HG03469 (cell line): ENCODE data around the gene LTO1.

ENCODE experiments used
- ATAC-seq: cut with Tn5 transposase; IDR thresholded peaks from one replicate; pipeline ENCODE4 v1.9.1; 2021; ENCODE audit warnings: mild to moderate bottlenecking, moderate library complexity, moderate number of reproducible peaks; ENCODE audit not compliant: unreplicated experiment

Gene LTO1

GRCh38 chr11:69647390-69647748, 27.8 kb downstream of the LTO1 start:
- no peak for ATAC-seq

- no peak for ATAC-seq
Observed at GRCh38 chr11:69646493-69647389, 28.4 kb downstream of the LTO1 start.

GRCh38 chr11:69645801-69646492, 29.2 kb downstream of the LTO1 start:
- no peak for ATAC-seq

- no peak for ATAC-seq
Observed at GRCh38 chr11:69644962-69645675, 30.0 kb downstream of the LTO1 start.

GRCh38 chr11:69644071-69644961, 30.8 kb downstream of the LTO1 start:
- ATAC-seq: no peak

- no peak for ATAC-seq
Observed at GRCh38 chr11:69643646-69644045, 31.5 kb downstream of the LTO1 start.

GRCh38 chr11:69642913-69643632, 32.1 kb downstream of the LTO1 start:
- ATAC-seq: no peak

GRCh38 chr11:69642549-69642912, 32.6 kb downstream of the LTO1 start:
- ATAC-seq: no peak

GRCh38 chr11:69641681-69642548, 33.2 kb downstream of the LTO1 start:
- ATAC-seq: no peak

- no peak for ATAC-seq
Observed at GRCh38 chr11:69640995-69641581, 34.1 kb downstream of the LTO1 start, which contains the start of gene CCND1. Gene CCND1 (plus strand): TSS chr11:69641156. CDS start chr11:69641314, 158 bp downstream.

GRCh38 chr11:69640260-69640994, 34.7 kb downstream of the LTO1 start:
- ATAC-seq: no peak

- ATAC-seq: no peak
Observed at GRCh38 chr11:69639831-69640230, 35.3 kb downstream of the LTO1 start.

- ATAC-seq: no peak
Observed at GRCh38 chr11:69638941-69639681, 36.0 kb downstream of the LTO1 start.

GRCh38 chr11:69637941-69638871, 36.9 kb downstream of the LTO1 start:
- ATAC-seq: no peak

GRCh38 chr11:69637198-69637940, 37.8 kb downstream of the LTO1 start:
- no peak for ATAC-seq
